Panc1 (cell line): ENCODE measurements around the gene ZFYVE26.

Experiments used
- CTCF ChIP-seq: fragments of 450-650 bp; IDR thresholded peaks from 2 replicates; pipeline ENCODE4 v1.5.1; 2017; ENCODE audit warnings: mild to moderate bottlenecking
- POLR2AphosphoS5 ChIP-seq: IDR thresholded peaks from 2 replicates; pipeline ENCODE4 v1.6.1; 2012; ENCODE audit warnings: mild to moderate bottlenecking, low read depth, low read length, moderate library complexity

- TF ChIP-seq CTCF, result no peak
- TF ChIP-seq POLR2AphosphoS5, result no peak
These were observed 35.5 kb upstream of the ZFYVE26 start for GRCh38 chr14:67851785-67852410.
